Measurements from ENCODE around the gene GSN.
A peak's percentile ranks its signal among the peaks of the same experiment; 100 is the strongest.

GSN gene

GRCh38 chr9:121298016-121298538, 30.1 kb downstream of the GSN start:
- no peak for TF ChIP-seq CTCF (conservative IDR thresholded peaks at IDR 0.05)
- H3K27ac ChIP-seq: no peak overlapping the region

- peak overlapping the region; percentile 47; the same call in 1 of the 2 replicates for H3K27ac ChIP-seq
These were observed 30.9 kb downstream of the GSN start for GRCh38 chr9:121298689-121299466.

GRCh38 chr9:121299467-121300282, 31.7 kb downstream of the GSN start:
- peak; percentile 25 for TF ChIP-seq CTCF (conservative IDR thresholded peaks at IDR 0.05)
- H3K27ac ChIP-seq: peak overlapping the region; percentile 47; the same call in 1 of the 2 replicates

More at GRCh38 chr9:121298689-121299466, 30.9 kb downstream of the GSN start:
- no peak for TF ChIP-seq CTCF (conservative IDR thresholded peaks at IDR 0.05)

GRCh38 chr9:121300283-121301119, 32.5 kb downstream of the GSN start:
- H3K27ac ChIP-seq: peak overlapping the region; percentile 47; the same call in 1 of the 2 replicates
- TF ChIP-seq CTCF (conservative IDR thresholded peaks at IDR 0.05): no peak

GRCh38 chr9:121301881-121302286, 33.9 kb downstream of the GSN start:
- H3K27ac ChIP-seq: no peak overlapping the region
- no peak for TF ChIP-seq CTCF (conservative IDR thresholded peaks at IDR 0.05)

- TF ChIP-seq CTCF (conservative IDR thresholded peaks at IDR 0.05): no peak
- H3K27ac ChIP-seq: no peak overlapping the region
These were observed 34.4 kb downstream of the GSN start for GRCh38 chr9:121302341-121302740.

All from VCaP (cell line).